ENCODE measurements around the gene ACBD6. TPM values are rescaled to one million over a fixed set of nuclear protein-coding genes. Genes with fewer than 3 reads are reported as not detected.

The ACBD6 gene
- total and polyA plus RNA-seq, 2 experiments from 2014 or later, result 75.7 to 88.8 TPM

- TF ChIP-seq, protein P1, sequence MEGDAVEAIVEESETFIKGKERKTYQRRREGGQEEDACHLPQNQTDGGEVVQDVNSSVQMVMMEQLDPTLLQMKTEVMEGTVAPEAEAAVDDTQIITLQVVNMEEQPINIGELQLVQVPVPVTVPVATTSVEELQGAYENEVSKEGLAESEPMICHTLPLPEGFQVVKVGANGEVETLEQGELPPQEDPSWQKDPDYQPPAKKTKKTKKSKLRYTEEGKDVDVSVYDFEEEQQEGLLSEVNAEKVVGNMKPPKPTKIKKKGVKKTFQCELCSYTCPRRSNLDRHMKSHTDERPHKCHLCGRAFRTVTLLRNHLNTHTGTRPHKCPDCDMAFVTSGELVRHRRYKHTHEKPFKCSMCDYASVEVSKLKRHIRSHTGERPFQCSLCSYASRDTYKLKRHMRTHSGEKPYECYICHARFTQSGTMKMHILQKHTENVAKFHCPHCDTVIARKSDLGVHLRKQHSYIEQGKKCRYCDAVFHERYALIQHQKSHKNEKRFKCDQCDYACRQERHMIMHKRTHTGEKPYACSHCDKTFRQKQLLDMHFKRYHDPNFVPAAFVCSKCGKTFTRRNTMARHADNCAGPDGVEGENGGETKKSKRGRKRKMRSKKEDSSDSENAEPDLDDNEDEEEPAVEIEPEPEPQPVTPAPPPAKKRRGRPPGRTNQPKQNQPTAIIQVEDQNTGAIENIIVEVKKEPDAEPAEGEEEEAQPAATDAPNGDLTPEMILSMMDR (conservative IDR thresholded peaks at IDR 0.05; ENCODE audit: low read depth in 2 of 2), result no peak
- no peak for TF ChIP-seq CREB1 (CRISPR knock-in tag; IDR thresholded peaks at IDR 0.05; ENCODE audit: low read depth)
- TF ChIP-seq POLR2AphosphoS5 (IDR thresholded peaks at IDR 0.05; ENCODE audit: low read depth), result no peak
- no peak for TF ChIP-seq NANOG (IDR thresholded peaks at IDR 0.05; ENCODE audit: borderline replicate concordance)
- TF ChIP-seq EZH2 (IDR thresholded peaks at IDR 0.05; ENCODE audit: low read depth, unreplicated experiment), result no peak
- TF ChIP-seq JUNB (IDR thresholded peaks at IDR 0.05; ENCODE audit: unreplicated experiment), result no peak
- TF ChIP-seq, protein P2, sequence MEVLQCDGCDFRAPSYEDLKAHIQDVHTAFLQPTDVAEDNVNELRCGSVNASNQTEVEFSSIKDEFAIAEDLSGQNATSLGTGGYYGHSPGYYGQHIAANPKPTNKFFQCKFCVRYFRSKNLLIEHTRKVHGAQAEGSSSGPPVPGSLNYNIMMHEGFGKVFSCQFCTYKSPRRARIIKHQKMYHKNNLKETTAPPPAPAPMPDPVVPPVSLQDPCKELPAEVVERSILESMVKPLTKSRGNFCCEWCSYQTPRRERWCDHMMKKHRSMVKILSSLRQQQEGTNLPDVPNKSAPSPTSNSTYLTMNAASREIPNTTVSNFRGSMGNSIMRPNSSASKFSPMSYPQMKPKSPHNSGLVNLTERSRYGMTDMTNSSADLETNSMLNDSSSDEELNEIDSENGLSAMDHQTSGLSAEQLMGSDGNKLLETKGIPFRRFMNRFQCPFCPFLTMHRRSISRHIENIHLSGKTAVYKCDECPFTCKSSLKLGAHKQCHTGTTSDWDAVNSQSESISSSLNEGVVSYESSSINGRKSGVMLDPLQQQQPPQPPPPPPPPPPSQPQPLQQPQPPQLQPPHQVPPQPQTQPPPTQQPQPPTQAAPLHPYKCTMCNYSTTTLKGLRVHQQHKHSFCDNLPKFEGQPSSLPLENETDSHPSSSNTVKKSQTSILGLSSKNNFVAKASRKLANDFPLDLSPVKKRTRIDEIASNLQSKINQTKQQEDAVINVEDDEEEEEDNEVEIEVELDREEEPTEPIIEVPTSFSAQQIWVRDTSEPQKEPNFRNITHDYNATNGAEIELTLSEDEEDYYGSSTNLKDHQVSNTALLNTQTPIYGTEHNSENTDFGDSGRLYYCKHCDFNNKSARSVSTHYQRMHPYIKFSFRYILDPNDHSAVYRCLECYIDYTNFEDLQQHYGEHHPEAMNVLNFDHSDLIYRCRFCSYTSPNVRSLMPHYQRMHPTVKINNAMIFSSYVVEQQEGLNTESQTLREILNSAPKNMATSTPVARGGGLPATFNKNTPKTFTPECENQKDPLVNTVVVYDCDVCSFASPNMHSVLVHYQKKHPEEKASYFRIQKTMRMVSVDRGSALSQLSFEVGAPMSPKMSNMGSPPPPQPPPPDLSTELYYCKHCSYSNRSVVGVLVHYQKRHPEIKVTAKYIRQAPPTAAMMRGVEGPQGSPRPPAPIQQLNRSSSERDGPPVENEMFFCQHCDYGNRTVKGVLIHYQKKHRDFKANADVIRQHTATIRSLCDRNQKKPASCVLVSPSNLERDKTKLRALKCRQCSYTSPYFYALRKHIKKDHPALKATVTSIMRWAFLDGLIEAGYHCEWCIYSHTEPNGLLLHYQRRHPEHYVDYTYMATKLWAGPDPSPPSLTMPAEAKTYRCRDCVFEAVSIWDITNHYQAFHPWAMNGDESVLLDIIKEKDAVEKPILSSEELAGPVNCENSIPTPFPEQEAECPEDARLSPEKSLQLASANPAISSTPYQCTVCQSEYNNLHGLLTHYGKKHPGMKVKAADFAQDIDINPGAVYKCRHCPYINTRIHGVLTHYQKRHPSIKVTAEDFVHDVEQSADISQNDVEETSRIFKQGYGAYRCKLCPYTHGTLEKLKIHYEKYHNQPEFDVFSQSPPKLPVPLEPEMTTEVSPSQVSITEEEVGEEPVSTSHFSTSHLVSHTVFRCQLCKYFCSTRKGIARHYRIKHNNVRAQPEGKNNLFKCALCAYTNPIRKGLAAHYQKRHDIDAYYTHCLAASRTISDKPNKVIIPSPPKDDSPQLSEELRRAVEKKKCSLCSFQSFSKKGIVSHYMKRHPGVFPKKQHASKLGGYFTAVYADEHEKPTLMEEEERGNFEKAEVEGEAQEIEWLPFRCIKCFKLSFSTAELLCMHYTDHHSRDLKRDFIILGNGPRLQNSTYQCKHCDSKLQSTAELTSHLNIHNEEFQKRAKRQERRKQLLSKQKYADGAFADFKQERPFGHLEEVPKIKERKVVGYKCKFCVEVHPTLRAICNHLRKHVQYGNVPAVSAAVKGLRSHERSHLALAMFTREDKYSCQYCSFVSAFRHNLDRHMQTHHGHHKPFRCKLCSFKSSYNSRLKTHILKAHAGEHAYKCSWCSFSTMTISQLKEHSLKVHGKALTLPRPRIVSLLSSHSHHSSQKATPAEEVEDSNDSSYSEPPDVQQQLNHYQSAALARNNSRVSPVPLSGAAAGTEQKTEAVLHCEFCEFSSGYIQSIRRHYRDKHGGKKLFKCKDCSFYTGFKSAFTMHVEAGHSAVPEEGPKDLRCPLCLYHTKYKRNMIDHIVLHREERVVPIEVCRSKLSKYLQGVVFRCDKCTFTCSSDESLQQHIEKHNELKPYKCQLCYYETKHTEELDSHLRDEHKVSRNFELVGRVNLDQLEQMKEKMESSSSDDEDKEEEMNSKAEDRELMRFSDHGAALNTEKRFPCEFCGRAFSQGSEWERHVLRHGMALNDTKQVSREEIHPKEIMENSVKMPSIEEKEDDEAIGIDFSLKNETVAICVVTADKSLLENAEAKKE (CRISPR knock-in tag; IDR thresholded peaks at IDR 0.05), result no peak
Measured at GRCh38 chr1:180385144-180385543, 117.2 kb downstream of the ACBD6 start (continued).
